Lower leg skin (tissue), 4 donors: ENCODE measurements around the gene ADIPOR1. TPM values are rescaled to one million over a fixed set of nuclear protein-coding genes. Genes with fewer than 3 reads are reported as not detected.
"Not testable (repeated sequence)": the region's sequence is repeated elsewhere in the genome, so short reads cannot be mapped to it uniquely, and the experiment has no call there.

ENCODE experiments used
- DNase-seq, 2 donors: peaks; one replicate each; pipeline ENCODE4 v3.0.0-alpha.2; 2019; ENCODE audit warnings: low spot score in 2 of 2
- H3K4me3 ChIP-seq: fragments of 200-600 bp; sonication (generic); 2 replicates; pipeline ENCODE4 v1.5.1; 2017; ENCODE audit warnings: mild to moderate bottlenecking, low read depth; ENCODE audit not compliant: poor library complexity, severe bottlenecking
- POLR2A ChIP-seq, 2 donors: fragments of 450-650 bp; IDR thresholded peaks; one replicate each; pipeline ENCODE4 v1.6.1; 2016 to 2017; ENCODE audit warnings: antibody characterized with exemption in 2 of 2, mild to moderate bottlenecking in 1 of 2, moderate library complexity in 1 of 2
- WGBS, 2 donors: methylation state at CpG; one replicate each; pipeline ENCODE4 v1.1.5; 2018; 5-methylcytosine and 5-hydroxymethylcytosine counted together
- intact Hi-C: fragments of 100-400 bp; cut with DNase I; formaldehyde crosslinking; loops from one replicate; pipeline ENCODE4 v1.15.0; 2023; ENCODE audit warnings: low total_unique reads
- total RNA-seq, 4 donors: library from RNA; depleted of rRNA; stranded (reverse); fragments of >200 nt; gene quantifications; one replicate each; pipeline ENCODE4 v1.1.0, GENCODE V29; 2016
- TF ChIP-seq, protein P1 (sequence below), 3 donors: fragments of 450-650 bp; IDR thresholded peaks; one replicate each; pipeline ENCODE4 v1.5.1; 2016; ENCODE audit warnings: antibody characterized with exemption in 3 of 3, mild to moderate bottlenecking in 3 of 3, moderate library complexity in 2 of 3

ADIPOR1 gene, protein sequence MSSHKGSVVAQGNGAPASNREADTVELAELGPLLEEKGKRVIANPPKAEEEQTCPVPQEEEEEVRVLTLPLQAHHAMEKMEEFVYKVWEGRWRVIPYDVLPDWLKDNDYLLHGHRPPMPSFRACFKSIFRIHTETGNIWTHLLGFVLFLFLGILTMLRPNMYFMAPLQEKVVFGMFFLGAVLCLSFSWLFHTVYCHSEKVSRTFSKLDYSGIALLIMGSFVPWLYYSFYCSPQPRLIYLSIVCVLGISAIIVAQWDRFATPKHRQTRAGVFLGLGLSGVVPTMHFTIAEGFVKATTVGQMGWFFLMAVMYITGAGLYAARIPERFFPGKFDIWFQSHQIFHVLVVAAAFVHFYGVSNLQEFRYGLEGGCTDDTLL
- 100 to 1,000 TPM; 173 to 189 (median 176) TPM for total RNA-seq

DNA sequence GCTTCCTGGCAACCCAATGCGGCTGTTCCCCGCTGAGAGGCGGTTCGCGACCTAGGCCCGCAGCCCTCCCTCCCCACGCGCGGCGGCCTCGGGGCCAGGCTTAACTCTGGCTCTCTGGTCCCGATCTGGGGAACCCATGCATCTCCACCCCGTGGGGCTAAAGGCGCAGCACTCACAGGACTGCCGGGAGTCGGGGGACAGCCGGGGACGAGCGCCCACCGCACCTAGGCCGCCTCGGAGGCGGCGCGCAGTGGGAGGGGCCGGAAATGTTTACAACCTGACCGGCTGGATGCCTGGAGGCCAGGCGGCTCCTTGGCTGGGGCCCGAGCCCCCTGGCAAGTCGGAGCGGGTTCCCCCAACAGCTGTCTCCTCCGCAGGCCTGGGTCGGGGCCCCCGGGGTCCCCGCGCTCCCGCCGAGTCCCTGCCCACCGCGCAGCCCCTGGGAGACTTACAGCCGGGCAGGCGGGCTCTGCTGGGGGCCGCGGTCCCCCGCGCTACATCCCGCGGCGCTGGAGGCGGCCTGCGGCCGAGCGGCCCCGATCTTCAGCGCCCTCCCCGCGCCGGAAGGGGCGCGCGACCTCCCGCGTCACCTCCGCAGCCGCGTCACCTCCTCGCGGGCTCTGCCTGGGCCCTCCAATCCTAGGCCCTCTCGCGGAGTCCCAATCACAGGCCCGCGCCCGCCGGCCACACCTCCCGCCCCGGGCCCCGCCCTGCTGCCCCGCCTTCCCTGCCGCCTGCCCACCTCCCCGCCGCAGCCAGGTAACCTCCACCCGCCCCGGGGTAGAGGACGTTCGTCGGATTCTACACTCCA, at the start of gene ADIPOR1:
TSS of gene ADIPOR1 (minus strand) at position 580 of the 811 bp plus-strand sequence. CDS start 7,242 bp downstream, outside the sequence.
- peak in 1 of 2 donors; percentile 91 for TF ChIP-seq POLR2A (IDR thresholded peaks at IDR 0.05)
- TF ChIP-seq, protein P1, sequence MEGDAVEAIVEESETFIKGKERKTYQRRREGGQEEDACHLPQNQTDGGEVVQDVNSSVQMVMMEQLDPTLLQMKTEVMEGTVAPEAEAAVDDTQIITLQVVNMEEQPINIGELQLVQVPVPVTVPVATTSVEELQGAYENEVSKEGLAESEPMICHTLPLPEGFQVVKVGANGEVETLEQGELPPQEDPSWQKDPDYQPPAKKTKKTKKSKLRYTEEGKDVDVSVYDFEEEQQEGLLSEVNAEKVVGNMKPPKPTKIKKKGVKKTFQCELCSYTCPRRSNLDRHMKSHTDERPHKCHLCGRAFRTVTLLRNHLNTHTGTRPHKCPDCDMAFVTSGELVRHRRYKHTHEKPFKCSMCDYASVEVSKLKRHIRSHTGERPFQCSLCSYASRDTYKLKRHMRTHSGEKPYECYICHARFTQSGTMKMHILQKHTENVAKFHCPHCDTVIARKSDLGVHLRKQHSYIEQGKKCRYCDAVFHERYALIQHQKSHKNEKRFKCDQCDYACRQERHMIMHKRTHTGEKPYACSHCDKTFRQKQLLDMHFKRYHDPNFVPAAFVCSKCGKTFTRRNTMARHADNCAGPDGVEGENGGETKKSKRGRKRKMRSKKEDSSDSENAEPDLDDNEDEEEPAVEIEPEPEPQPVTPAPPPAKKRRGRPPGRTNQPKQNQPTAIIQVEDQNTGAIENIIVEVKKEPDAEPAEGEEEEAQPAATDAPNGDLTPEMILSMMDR (IDR thresholded peaks at IDR 0.05): no peak
- peak within 1 kb of the TSS; percentile 81 for H3K4me3 ChIP-seq
- intact Hi-C loops: no loop called here
- WGBS, 2 donors: 0 to 2% methylated on average over 17 to 20 of the region's 86 CpGs
- peak; percentile 91 to 98 for DNase-seq

DNA sequence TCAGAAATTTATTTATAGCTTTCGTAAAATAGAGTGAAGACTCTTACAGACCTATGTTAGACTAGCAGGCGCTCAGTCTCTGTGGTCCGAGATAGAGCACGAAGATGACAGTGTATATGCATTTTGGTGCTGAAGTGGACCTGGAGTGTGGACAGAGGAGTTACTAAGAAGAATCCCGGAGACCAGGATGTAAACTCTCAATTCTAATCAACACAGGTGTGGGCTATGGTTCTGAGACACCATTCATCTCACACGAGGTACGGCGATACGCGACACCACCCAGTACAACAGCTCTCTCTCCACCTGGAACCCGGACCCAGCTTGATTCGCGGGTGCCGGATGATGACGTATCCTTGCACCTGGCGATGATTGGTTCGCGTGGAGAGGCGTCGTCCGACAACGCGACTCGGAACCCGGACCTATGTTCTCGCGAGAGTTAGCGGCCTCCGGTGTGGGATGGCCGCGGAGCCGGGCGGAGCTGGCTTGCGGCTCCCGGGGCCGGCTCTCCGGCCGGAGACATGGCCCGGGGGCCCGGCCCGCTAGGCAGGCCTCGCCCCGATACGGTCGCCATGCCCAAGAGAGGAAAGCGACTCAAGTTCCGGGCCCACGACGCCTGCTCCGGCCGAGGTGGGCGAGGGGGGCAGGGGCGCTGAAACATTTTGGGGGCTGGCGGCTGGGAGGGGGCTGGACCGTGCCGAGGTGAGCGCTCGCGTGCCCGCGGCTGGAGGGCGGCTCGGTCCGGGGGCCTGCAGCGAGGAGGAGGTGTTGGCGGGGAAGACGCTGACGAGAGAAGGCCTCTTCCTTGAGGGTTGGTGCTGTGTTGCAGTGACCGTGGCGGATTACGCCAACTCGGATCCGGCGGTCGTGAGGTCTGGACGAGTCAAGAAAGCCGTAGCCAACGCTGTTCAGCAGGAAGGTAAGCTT, 49.1 kb upstream of the ADIPOR1 start, which contains the start of gene TMEM183A:
TSS of gene TMEM183A (plus strand) at position 427 of the 924 bp plus-strand sequence. CDS start at position 519, 92 bp downstream.
- DNase-seq: peak; percentile 95 to 99
- H3K4me3 ChIP-seq: peak within 1 kb of the TSS; percentile 86
- TF ChIP-seq, protein P1 (IDR thresholded peaks at IDR 0.05): no peak
- TF ChIP-seq POLR2A (IDR thresholded peaks at IDR 0.05): no peak
- intact Hi-C loops: no loop called here
- WGBS, 2 donors: 0 to 1% methylated on average over 59 to 68 of the region's 78 CpGs

DNA sequence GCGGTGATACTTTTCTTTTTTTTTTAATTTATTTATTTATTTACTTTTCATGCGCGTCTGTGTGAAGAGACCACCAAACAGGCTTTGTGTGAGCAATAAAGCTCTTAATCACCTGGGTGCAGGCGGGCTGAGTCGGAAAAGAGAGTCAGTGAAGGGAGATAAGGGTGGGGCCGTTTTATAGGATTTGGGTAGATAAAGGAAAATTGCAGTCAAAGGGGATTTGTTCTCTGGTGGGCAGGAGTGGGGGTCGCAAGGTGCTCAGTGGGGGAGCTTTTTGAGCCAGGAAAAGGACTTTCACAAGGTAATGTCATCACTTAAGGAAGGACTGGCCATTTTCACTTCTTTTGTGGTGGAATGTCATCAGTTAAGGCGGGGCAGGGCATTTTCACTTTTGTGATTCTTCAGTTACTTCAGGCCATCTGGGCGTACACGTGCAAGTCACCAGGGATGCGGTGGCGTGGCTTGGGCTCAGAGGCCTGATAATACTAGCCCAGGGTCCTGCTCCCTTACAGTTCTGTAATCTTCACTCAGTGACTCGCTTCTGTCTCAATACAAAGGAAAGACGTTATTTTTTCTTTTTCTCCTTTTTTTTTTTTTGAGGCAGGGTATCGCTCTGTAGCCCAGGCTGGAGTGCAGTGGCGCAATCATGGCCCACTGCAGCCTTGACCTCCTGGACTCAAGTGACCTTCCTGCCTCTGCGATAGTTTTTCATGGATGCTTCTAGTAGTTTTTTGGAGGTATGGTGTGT, 47.5 kb upstream of the ADIPOR1 start:
- intact Hi-C loops, H3K4me3 ChIP-seq, DNase-seq: not testable (repeated sequence)
- 80 to 81% methylated on average over 17 of the region's 17 CpGs for WGBS, 2 donors

DNA sequence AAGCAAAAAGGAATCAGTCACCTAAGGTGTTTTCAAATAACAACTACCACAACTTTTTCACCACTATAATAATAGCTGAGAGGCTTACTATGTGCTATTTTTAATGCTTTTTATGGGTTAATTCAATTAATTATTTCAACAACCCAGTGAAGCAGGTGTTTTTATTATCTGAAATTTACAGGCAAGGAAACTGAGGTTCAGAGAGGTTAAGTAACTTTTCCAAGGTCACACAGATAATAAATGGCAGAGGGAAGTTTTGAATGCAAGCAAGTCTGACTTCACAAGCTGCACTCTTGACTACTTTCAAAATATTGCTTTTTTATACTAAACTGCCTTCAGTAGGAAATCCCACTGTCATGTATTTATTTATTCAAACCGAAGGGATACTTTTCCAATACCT, 44.8 kb upstream of the ADIPOR1 start:
- H3K4me3 ChIP-seq: no peak overlapping the region
- 74 to 83% methylated on average over 1 of the region's 1 CpG for WGBS, 2 donors
- TF ChIP-seq POLR2A (IDR thresholded peaks at IDR 0.05): no peak
- TF ChIP-seq, protein P1 (IDR thresholded peaks at IDR 0.05): no peak
- no peak for DNase-seq
- intact Hi-C loops: no loop called here

DNA sequence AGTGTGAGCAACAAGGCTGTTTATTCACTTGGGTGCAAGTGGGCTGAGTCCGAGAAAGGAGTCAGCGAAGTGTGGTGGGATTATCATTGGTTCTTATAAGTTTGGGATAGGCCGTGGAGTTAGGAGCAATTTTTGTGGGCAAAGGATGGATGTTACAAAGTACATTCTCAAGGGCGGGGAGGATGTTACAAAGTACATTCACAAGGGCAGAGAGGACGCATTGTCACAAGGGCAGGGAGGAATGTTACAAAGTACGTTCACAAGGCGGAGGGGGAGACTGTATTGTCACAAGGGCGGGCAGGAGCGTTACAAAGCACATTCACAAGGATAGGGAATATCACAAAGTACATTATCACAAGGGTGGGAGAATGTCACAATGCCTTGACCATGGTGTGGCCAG, 43.9 kb upstream of the ADIPOR1 start:
- H3K4me3 ChIP-seq: no peak overlapping the region
- TF ChIP-seq, protein P1 (IDR thresholded peaks at IDR 0.05): no peak
- TF ChIP-seq POLR2A (IDR thresholded peaks at IDR 0.05): no peak
- WGBS, 2 donors: 88 to 89% methylated on average over 9 of the region's 9 CpGs
- DNase-seq: no peak
- intact Hi-C loops: no loop called here
